ENCODE measurements around the gene SHOC2. TPM values are rescaled to one million over a fixed set of nuclear protein-coding genes. Genes with fewer than 3 reads are reported as not detected.

Gene SHOC2
- polyA plus RNA-seq, 1 donor: 34.3 TPM

- peaks cover 4% of the 10 kb centered on the region for H3K36me3 ChIP-seq (ENCODE audit: control insufficient read depth, insufficient read depth, low read length)
- H3K9me3 ChIP-seq (ENCODE audit: control insufficient read depth, low read depth, low read length): no peaks in the 10 kb centered on the region
- H3K27me3 ChIP-seq (ENCODE audit: control insufficient read depth, insufficient read depth, low read length): no peaks in the 10 kb centered on the region
- no peak overlapping the region for H3K27ac ChIP-seq (ENCODE audit: low read length)
- 86% methylated on average over 1 of the region's 1 CpG for WGBS (ENCODE audit: insufficient coverage, low lambda C conversion rate)
- no peaks in the 10 kb centered on the region for H3K4me1 ChIP-seq (ENCODE audit: control insufficient read depth, insufficient read depth, low read length)
- no peak overlapping the region for H3K4me3 ChIP-seq (ENCODE audit: low read length)
- no peak for DNase-seq
These were observed 27.1 kb downstream of the SHOC2 start for GRCh38 chr10:110946496-110946895.

GRCh38 chr10:110947061-110947595, 27.7 kb downstream of the SHOC2 start:
- H3K27me3 ChIP-seq (ENCODE audit: control insufficient read depth, insufficient read depth, low read length): no peaks in the 10 kb centered on the region
- no peaks in the 10 kb centered on the region for H3K9me3 ChIP-seq (ENCODE audit: control insufficient read depth, low read depth, low read length)
- no peak overlapping the region for H3K27ac ChIP-seq (ENCODE audit: low read length)
- H3K4me1 ChIP-seq (ENCODE audit: control insufficient read depth, insufficient read depth, low read length): no peaks in the 10 kb centered on the region
- no peak overlapping the region for H3K4me3 ChIP-seq (ENCODE audit: low read length)
- no peak for DNase-seq
- no CpG with 5 or more reads among the region's 4 CpGs for WGBS (ENCODE audit: insufficient coverage, low lambda C conversion rate)
- peaks cover 7% of the 10 kb centered on the region for H3K36me3 ChIP-seq (ENCODE audit: control insufficient read depth, insufficient read depth, low read length)

- H3K4me1 ChIP-seq (ENCODE audit: control insufficient read depth, insufficient read depth, low read length): no peaks in the 10 kb centered on the region
- H3K9me3 ChIP-seq (ENCODE audit: control insufficient read depth, low read depth, low read length): no peaks in the 10 kb centered on the region
- H3K27me3 ChIP-seq (ENCODE audit: control insufficient read depth, insufficient read depth, low read length): no peaks in the 10 kb centered on the region
- no peak for DNase-seq
- H3K36me3 ChIP-seq (ENCODE audit: control insufficient read depth, insufficient read depth, low read length): peaks cover 6% of the 10 kb centered on the region
- H3K4me3 ChIP-seq (ENCODE audit: low read length): no peak overlapping the region
- 100% methylated on average over 1 of the region's 4 CpGs for WGBS (ENCODE audit: insufficient coverage, low lambda C conversion rate)
- no peak overlapping the region for H3K27ac ChIP-seq (ENCODE audit: low read length)
These were observed 32.0 kb downstream of the SHOC2 start for GRCh38 chr10:110951381-110951780.

GRCh38 chr10:110957606-110958005, 38.2 kb downstream of the SHOC2 start:
- no peaks in the 10 kb centered on the region for H3K27me3 ChIP-seq (ENCODE audit: control insufficient read depth, insufficient read depth, low read length)
- no peak overlapping the region for H3K4me3 ChIP-seq (ENCODE audit: low read length)
- H3K4me1 ChIP-seq (ENCODE audit: control insufficient read depth, insufficient read depth, low read length): no peaks in the 10 kb centered on the region
- no peaks in the 10 kb centered on the region for H3K9me3 ChIP-seq (ENCODE audit: control insufficient read depth, low read depth, low read length)
- WGBS (ENCODE audit: insufficient coverage, low lambda C conversion rate): 100% methylated on average over 1 of the region's 1 CpG
- H3K27ac ChIP-seq (ENCODE audit: low read length): no peak overlapping the region
- peaks cover 2% of the 10 kb centered on the region for H3K36me3 ChIP-seq (ENCODE audit: control insufficient read depth, insufficient read depth, low read length)
- no peak for DNase-seq

- no CpG with 5 or more reads among the region's 4 CpGs for WGBS (ENCODE audit: insufficient coverage, low lambda C conversion rate)
- no peak overlapping the region for H3K27ac ChIP-seq (ENCODE audit: low read length)
- H3K27me3 ChIP-seq (ENCODE audit: control insufficient read depth, insufficient read depth, low read length): no peaks in the 10 kb centered on the region
- no peak overlapping the region for H3K4me3 ChIP-seq (ENCODE audit: low read length)
- no peaks in the 10 kb centered on the region for H3K9me3 ChIP-seq (ENCODE audit: control insufficient read depth, low read depth, low read length)
- H3K36me3 ChIP-seq (ENCODE audit: control insufficient read depth, insufficient read depth, low read length): peaks cover under 1% of the 10 kb centered on the region
- DNase-seq: no peak
- no peaks in the 10 kb centered on the region for H3K4me1 ChIP-seq (ENCODE audit: control insufficient read depth, insufficient read depth, low read length)
These were observed 40.3 kb downstream of the SHOC2 start for GRCh38 chr10:110959379-110960332.

GRCh38 chr10:110960333-110960712, 40.9 kb downstream of the SHOC2 start:
- Histone ChIP-seq H3K36me3 (ENCODE audit: control insufficient read depth, insufficient read depth, low read length) (peaks cover 2% of the 10 kb centered on the region), H3K4me3 (ENCODE audit: low read length) (no peak overlapping the region), H3K9me3 (ENCODE audit: control insufficient read depth, low read depth, low read length) (no peaks in the 10 kb centered on the region), H3K27ac (ENCODE audit: low read length) (no peak overlapping the region), H3K27me3 (ENCODE audit: control insufficient read depth, insufficient read depth, low read length) (no peaks in the 10 kb centered on the region), H3K4me1 (ENCODE audit: control insufficient read depth, insufficient read depth, low read length) (no peaks in the 10 kb centered on the region)
- WGBS (ENCODE audit: insufficient coverage, low lambda C conversion rate): no CpG with 5 or more reads among the region's 1 CpG
- DNase-seq: no peak

- Histone ChIP-seq H3K27me3 (ENCODE audit: control insufficient read depth, insufficient read depth, low read length) (no peaks in the 10 kb centered on the region), H3K4me3 (ENCODE audit: low read length) (no peak overlapping the region), H3K9me3 (ENCODE audit: control insufficient read depth, low read depth, low read length) (no peaks in the 10 kb centered on the region), H3K36me3 (ENCODE audit: control insufficient read depth, insufficient read depth, low read length) (peaks cover 5% of the 10 kb centered on the region), H3K27ac (ENCODE audit: low read length) (no peak overlapping the region), H3K4me1 (ENCODE audit: control insufficient read depth, insufficient read depth, low read length) (no peaks in the 10 kb centered on the region)
- WGBS (ENCODE audit: insufficient coverage, low lambda C conversion rate): 100% methylated on average over 1 of the region's 2 CpGs
- DNase-seq: no peak
These were observed 43.0 kb downstream of the SHOC2 start for GRCh38 chr10:110962443-110962842.

- no peak for DNase-seq
- Histone ChIP-seq H3K27me3 (ENCODE audit: control insufficient read depth, insufficient read depth, low read length) (no peaks in the 10 kb centered on the region), H3K4me1 (ENCODE audit: control insufficient read depth, insufficient read depth, low read length) (no peaks in the 10 kb centered on the region), H3K4me3 (ENCODE audit: low read length) (no peak overlapping the region), H3K9me3 (ENCODE audit: control insufficient read depth, low read depth, low read length) (no peaks in the 10 kb centered on the region), H3K27ac (ENCODE audit: low read length) (no peak overlapping the region), H3K36me3 (ENCODE audit: control insufficient read depth, insufficient read depth, low read length) (peaks cover 5% of the 10 kb centered on the region)
- WGBS (ENCODE audit: insufficient coverage, low lambda C conversion rate): 88% methylated on average over 2 of the region's 2 CpGs
These were observed 43.8 kb downstream of the SHOC2 start for GRCh38 chr10:110963162-110963561.

- whole genome bisulfite sequencing (ENCODE audit: insufficient coverage, low lambda C conversion rate): 94% methylated on average over 3 of the region's 5 CpGs
- no peak overlapping the region for H3K4me3 ChIP-seq (ENCODE audit: low read length)
- H3K27me3 ChIP-seq (ENCODE audit: control insufficient read depth, insufficient read depth, low read length): no peaks in the 10 kb centered on the region
- H3K9me3 ChIP-seq (ENCODE audit: control insufficient read depth, low read depth, low read length): no peaks in the 10 kb centered on the region
- H3K27ac ChIP-seq (ENCODE audit: low read length): no peak overlapping the region
- H3K4me1 ChIP-seq (ENCODE audit: control insufficient read depth, insufficient read depth, low read length): no peaks in the 10 kb centered on the region
- H3K36me3 ChIP-seq (ENCODE audit: control insufficient read depth, insufficient read depth, low read length): peaks cover 5% of the 10 kb centered on the region
- DNase-seq: no peak
These were observed 45.3 kb downstream of the SHOC2 start for GRCh38 chr10:110964681-110965080.

- DNase-seq: no peak
- Histone ChIP-seq H3K36me3 (ENCODE audit: control insufficient read depth, insufficient read depth, low read length) (peaks cover 5% of the 10 kb centered on the region), H3K27ac (ENCODE audit: low read length) (no peak overlapping the region), H3K9me3 (ENCODE audit: control insufficient read depth, low read depth, low read length) (no peaks in the 10 kb centered on the region), H3K27me3 (ENCODE audit: control insufficient read depth, insufficient read depth, low read length) (no peaks in the 10 kb centered on the region), H3K4me3 (ENCODE audit: low read length) (no peak overlapping the region), H3K4me1 (ENCODE audit: control insufficient read depth, insufficient read depth, low read length) (no peaks in the 10 kb centered on the region)
These were observed 45.8 kb downstream of the SHOC2 start for GRCh38 chr10:110965216-110965615.

GRCh38 chr10:110966146-110966545, 46.7 kb downstream of the SHOC2 start:
- no peaks in the 10 kb centered on the region for H3K27me3 ChIP-seq (ENCODE audit: control insufficient read depth, insufficient read depth, low read length)
- no CpG with 5 or more reads among the region's 1 CpG for WGBS (ENCODE audit: insufficient coverage, low lambda C conversion rate)
- H3K36me3 ChIP-seq (ENCODE audit: control insufficient read depth, insufficient read depth, low read length): peaks cover 5% of the 10 kb centered on the region
- H3K9me3 ChIP-seq (ENCODE audit: control insufficient read depth, low read depth, low read length): no peaks in the 10 kb centered on the region
- DNase-seq: no peak
- H3K4me3 ChIP-seq (ENCODE audit: low read length): no peak overlapping the region
- H3K27ac ChIP-seq (ENCODE audit: low read length): no peak overlapping the region
- H3K4me1 ChIP-seq (ENCODE audit: control insufficient read depth, insufficient read depth, low read length): no peaks in the 10 kb centered on the region
